NCI-H524 (cell line): Measurements from ENCODE around the gene SPACA5B.
"Not testable (repeated sequence)": the region's sequence is repeated elsewhere in the genome, so short reads cannot be mapped to it uniquely, and the experiment has no call there.

ENCODE experiments used
- DNase-seq, 2 experiments: peaks; one replicate each; lab custom pipeline; 2025; lab: John Stamatoyannopoulos, UW

SPACA5B gene

DNA sequence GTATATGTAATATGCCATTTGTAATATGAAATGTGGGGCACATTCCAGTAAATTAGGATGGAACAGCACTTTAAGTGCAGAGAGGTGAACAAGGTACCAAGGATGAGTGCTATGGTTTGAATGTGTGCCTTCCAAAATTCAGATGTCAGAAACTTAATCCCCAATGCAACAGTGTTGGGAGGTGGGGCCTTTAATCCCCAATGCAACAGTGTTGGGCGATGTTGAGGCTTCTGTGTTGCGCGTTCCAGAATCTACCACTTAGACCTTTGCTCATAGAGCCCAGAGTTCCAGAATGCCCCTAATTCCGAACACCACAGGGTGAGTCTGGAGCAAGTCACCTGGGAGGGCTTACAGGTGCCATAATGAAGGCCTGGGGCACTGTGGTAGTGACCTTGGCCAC lies at the start of gene SPACA5B:
Gene SPACA5B, plus strand, starts transcription at position 301 of the 400 bp plus-strand sequence. Its CDS starts 62 bp downstream, at position 363.
- DNase-seq: not testable (repeated sequence)

DNA sequence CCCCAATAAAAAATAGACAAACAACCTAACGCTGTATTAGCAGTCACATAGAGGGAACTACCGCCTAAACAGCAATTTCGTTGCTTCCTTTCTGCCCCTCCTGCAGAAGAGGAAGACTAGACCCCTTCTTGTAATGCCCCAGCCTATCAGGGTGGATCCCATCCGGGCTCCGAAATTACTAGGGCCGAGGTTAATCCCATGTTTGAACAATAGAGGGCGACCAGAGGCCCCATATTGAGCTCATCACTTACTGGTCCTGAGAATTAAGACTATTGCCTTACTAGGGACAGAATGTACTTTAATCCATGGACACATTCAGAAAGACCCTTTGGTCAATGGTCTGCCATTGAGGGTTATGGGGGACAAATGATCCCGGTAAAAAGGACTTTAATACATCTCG lies 47.2 kb upstream of the SPACA5B start:
- DNase-seq: peak; percentile 62 to 81

DNA sequence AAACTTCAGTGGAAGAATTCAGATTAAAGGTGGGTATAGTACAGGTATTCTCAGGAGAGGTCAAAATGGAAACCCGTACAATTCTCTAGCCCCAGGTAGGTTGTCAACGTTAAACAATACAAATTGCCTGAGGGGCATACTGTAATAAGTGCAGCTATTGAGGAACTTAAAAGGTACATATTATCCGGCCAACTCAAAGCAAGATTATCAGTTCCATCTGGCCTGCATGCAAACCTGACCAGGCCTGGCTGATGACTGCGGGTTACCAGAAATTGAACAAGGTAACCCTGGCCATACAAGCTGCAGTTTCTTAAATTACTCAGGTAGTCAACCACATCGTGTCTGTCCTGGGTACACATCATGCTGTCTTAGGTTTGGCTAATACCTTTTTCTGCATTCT lies 46.7 kb upstream of the SPACA5B start:
- DNase-seq: peak in 1 of 2 experiments; percentile 50

DNA sequence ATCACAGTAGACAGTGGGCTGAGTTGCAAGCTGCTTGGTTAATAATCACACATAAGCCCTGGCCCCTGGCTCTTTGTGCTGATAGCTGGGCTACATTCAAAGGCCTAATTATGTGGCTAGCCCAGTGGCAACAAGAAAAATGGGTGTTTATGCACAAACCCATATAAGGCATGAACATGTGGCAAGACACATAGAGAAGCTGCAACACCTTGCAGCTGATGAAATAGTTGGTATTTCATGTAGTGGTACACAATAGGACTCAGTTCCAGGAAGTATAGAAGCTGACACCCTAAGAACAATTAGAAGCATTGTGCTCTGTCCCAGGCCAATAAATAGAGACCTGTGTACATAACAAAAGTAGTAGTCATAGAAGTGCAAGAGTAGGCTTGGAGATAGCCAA lies 44.3 kb upstream of the SPACA5B start:
- DNase-seq: no peak

DNA sequence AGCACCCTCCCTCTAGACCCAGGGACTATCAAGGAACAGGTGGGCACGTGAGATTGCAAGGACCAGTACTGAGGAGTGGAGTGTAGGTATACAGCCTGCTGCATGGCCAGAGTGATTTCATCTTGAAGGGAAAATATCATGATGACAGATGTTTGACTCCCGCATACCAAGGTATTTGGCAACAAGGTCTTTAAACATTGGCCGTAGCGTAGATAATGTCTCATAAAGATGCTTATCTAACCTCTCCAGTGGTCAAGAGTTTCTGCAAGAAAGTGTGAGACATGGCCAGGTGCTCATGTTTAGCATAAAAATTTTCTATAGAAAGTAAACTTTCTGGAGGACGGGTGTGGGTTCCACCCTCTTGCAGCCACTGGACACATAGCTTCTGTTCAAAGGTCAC lies 40.3 kb upstream of the SPACA5B start:
- peak in 1 of 2 experiments; percentile 48 for DNase-seq

DNA sequence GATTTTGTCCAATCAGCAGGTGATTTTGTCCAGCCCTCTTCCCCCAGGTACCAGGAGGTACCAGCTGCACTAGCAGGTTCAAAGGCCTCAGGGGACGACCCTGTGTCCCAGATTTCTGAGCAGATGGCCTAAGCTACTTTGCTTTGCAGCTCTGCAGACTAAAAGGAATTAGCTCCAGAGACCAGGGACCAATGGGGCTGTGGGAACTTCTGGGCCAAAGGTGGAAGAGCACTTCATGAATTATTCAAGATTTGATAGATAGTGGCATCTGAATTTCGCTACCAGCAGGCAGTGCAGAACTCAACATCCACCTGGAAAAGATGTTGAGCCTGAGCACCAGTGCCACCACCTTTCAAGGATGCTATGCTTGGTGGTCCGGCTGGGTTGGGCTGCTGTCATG lies 37.9 kb upstream of the SPACA5B start:
- DNase-seq: peak; percentile 91 to 95

DNA sequence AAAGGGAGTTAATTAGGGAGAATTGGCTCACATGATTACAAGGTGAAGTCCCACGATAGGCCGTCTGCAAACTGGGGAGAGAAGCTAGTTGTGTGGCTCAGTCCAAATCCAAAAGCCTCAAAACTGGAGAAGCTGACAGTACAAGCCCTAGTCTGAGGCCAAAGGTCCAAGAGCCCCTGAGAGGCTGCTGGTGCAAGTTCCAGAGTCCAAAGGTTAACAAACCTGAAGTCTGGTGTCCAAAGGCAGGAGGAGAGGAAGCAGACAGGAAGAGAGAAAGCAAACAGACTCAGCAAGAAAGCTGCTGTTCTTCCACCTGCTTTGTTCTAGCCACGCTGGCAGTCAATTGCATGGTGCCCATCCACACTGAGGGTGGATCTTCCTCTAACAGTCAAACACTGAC lies 29.0 kb upstream of the SPACA5B start:
- no peak for DNase-seq

DNA sequence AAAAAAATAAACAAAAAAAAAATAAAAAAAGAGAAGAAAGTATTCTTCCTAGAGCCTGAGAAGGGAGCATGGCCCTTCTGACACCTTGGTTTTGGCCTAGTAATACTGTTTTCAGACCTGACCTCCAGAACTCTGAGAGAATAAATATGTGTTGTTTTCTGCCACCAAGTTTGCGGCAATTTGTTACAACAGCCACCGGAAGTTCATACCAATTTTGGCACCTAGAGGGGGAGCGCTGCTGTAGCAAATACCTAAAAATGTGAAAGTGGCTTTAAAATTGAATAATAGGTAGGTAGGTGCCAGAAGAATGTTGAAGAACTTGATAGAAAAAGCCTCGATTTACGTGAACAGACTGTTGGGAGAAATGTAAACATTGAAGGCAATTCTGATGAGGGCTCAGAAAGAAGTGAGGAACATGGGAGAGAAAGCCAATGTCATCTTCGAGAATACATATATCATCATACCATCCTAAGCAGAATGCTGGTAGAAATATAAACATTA lies 27.5 kb upstream of the SPACA5B start:
- no peak for DNase-seq

DNA sequence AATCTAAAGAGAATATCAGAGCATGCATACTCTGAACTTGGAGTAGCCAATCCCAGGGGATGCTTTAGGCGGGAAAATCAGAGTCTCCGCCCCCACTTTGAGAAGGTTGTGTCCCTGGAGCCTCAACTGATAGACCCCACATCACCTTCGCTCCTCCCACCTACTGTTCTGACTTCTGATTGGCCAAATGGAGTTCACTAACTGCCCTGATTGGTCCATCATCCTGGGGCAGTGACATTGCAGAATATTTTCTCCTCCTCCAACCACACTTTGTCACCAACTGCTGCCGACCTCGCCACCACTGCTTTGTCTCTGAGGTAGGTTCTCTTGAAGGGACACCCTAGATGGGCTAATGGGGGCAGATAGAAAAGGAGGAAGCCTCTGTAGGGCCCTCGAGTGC lies 22.7 kb upstream of the SPACA5B start:
- DNase-seq: no peak

DNA sequence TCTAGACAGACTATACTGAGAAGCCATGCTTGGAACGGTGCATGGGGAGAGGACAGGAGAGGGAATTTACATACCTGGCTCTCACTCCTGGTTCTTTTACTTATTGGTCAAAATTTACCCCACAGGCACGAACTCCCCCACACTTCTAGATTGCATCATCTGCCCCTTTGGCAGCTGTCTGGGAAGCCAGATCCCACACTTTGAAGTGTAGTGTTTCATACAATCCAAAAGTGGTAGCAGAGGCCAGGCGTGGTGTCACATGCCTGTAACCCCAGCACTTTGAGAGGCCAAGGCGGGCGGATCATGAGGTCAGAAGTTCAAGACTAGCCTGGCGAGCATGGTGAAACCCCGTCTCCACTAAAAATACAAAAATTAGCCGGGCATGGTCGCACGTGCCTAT lies 5.1 kb upstream of the SPACA5B start:
- DNase-seq: peak in 1 of 2 experiments; percentile 19

DNA sequence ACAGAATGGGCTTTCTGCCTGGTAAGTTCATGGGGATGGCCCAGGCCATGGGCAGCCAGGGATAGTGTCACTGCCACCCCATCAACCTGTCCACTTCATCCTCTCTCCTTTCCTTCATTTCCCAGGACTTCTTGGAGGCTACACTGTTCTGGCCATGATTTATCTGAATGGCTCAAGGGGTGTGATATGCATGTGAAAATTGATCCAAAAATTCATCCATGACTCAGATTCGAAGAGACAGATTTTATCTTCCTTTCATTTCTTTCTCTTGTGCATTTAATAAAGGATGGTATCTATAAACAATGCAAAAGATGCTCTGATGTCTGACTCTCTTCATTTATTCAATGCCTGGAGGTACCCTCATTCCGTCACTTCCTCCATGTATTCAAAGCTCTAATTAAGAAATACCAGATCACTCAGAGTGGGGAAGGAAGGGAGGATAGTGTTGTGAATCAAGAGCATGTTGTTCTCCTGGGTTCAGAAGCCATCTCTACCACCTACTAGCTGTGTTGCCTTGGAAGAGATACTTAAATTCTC lies 1.9 kb downstream of the SPACA5B start:
- DNase-seq: not testable (repeated sequence)

DNA sequence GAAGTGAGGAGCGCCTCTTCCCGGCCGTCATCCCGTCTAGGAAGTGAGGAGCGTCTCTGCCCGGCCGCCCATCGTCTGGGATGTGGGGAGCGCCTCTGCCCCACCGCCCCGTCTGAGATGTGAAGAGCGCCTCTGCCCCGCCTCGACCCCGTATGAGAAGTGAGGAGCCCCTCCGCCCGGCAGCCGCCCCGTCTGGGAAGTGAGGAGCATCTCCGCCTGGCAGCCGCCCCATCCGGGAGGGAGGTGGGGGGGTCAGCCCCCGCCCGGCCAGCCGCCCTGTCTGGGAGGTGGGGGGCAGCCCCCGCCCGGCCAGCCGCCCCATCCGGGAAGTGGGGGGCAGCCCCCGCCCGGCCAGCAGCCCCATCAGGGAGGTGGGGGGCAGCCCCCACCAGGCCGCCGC lies 8.7 kb downstream of the SPACA5B start:
- not testable (repeated sequence) for DNase-seq

DNA sequence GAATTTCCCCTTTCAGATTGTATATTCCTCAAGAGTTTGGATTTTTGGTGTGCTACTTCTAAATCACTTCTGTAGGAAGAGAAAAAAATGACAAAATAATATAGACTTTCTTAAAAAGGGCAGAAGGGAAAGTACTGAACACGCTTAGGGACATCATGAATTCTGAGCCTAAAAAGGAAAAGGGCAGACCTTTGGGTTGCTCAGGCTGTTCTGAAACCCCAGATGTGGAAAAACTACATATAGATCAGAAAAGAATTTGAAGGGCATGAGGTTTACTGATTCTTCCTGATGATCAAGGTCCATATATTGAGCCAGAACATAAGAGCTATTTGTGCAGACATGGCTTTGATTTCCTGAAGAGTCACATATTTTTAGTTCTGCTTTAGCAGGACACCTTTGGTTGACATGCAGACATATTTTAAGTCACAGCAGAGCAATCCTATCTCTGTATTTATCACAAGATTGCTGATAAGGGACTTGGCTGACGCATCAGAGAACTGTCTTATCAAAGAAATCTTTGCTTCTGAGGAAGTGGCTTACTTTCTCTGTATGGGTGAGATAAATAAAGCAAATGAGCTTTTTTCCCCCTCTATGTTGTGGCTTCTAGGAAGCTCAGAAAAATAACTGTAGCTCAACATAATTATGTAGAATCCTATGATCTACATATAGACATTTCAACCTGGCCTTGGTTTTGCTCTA lies 11.5 kb downstream of the SPACA5B start:
- not testable (repeated sequence) for DNase-seq

DNA sequence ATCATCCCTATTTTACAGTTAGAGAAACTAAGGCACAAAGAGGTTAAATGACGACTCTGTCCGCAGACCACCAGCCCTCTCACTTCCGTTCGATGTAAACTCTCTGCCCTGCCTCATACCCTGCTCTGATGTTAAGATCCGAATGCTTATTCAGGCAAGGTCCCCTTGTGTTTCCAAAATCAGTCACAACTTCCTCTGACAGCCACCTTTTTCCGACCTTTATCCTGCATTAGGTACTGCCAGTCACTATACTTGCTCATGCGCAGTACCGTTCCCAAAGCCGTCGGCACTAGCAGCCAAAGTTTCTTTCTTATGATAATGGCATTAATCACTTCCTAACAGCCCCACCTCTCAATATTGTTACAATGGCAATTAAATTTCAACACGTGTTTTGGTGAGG lies 12.3 kb downstream of the SPACA5B start:
- not testable (repeated sequence) for DNase-seq

DNA sequence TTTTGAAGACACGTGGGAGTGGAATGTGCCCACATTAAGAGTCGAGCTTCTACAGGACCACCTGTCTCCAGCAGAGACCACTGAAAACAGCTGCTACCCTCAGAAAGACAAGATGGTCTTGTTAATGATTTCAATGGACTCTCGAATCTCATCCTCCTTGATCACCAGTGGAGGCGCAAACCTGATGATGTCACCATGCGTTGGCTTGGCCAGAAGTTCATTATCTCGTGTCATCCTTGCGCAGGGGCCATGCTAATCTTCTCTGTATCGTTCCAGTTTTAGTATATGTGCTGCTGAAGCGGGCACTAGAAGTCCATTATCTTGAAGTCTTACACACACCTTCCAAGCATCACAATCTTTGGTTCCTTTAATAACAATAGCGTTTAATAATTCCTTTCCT lies 23.3 kb downstream of the SPACA5B start:
- no peak for DNase-seq

DNA sequence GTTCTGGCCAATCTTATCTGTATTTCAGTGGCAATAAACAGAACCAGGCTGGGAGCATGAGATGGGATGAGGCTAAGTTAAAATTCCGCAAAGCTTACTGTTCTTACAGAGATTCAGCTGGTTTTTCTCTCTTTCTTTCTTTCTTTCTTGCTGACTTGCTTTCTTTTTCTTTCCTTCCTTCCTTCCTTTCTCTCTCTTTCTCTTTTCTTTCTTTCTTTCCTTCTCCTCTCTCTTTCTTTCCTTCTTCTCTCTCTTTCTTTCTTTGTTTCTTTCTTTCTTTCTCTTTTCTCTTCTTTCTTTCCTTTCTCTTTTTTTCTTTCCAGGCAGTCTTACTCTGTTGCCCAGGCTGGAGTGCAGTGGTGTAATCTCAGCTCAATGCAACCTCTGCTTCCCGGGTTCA lies 24.4 kb downstream of the SPACA5B start:
- no peak for DNase-seq

DNA sequence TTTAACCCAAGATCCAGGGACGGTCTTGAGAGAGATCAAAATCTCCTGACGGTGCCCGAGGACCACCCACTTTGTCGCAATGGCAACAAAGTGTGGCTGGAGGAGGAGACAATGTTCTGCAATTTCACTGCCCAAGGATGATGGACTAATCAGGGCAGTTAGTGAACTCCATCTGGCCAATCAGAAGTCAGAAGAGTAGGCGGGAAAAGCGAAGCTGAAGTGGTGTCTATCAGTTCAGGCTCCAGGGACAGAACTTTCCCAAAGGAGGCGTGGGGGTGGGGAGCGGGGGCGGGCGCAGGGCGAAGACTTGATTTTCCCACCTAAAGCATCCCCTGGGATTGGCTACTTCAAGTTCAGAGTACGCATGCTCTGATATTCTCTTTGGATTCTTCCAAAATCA lies 25.6 kb downstream of the SPACA5B start:
- no peak for DNase-seq

DNA sequence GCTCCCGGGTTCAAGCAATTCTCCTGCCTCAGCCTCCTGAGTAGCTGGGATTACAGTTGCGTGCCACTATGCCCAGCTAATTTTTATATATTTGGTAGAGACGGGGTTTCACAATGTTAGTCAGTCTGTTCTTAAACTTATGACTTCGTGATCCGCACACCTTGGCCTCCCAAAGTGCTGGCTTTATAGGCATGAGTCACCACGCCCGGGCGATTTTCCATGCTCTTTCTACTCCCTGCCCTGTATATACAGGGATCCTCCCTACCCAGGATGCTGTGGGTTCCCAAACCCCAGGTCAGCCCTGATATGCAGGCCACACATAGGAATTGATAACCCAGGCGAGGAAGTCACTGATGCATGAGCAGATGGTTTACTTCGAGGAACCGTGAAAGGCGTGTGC lies 34.8 kb downstream of the SPACA5B start:
- no peak for DNase-seq

DNA sequence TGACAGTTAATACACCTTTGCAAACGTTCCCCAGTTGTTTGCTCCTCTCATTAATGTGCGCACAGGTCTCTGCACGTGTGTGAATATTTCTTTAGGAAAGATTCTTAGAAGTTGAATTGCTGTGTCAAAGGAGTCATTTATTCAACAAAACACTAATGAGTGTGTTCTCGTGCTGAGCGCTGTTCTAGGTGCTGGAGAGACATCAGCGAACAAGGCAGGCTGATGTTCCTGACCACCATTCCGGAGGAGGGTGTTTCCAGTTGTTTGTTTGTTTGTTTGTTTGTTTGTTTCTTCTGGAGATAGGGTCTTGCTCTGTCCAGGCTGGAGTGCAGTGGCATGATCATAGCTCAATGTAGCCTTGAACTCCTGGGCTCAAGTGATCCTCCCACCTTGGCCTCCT lies 35.9 kb downstream of the SPACA5B start:
- DNase-seq: not testable (repeated sequence)

DNA sequence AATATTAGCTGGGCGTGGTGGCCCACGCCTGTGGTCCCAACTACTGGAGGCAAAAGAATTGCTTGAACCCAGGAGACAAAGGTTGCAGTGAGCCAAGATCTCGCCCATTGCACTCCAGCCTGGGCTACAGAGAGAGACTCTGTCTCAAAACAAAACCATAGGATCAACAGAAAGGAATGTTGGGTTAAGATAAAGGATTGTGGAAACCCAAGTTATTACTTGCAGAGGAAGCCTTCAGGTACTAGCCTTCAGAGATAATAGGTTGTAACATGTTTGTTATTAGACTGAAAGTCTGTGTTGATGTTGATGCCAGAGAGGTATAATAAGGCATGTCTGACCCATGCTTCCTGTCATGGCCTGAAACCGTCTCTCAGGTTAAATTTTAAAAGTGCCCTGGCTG lies 49.3 kb downstream of the SPACA5B start:
- DNase-seq: no peak

DNA sequence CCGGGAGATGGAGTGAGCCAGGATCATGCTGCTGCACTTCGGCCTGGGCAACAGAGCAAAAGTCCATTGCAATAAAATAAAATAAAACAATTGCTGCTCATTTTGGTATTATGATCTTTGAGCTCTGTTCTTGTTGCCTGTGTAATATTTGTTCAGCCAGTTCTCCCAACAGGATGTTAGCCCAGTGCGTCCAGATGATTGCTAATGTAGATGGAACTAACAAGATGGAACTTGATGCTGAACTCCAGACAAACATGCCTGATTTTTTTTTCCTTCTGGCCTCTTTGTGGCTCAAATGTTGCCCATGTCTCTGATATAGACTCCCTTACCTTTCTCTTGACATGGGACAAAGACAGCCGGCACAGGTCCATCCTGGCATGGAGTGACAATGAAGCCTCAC lies 50.4 kb downstream of the SPACA5B start:
- no peak for DNase-seq

DNA sequence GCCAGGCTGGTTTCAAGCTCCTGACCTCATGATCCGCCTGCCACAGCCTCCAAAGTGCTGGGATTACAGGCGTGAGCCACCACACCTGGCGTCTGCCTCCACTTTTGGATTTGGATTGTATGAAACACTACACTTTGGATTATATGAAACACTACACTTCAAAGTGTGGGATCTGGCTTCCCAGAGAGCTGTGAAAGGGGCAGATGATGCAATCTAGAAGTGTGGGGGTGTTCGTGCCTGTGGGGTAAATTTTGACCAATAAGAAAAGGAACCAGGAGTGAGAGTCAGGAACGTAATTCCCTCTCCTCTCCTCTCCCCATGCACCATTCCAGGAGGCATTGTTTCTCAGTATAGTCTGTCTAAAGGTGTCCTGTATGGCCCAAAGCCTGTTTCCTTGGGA lies 51.5 kb downstream of the SPACA5B start:
- DNase-seq: peak; percentile 79 to 90
